Panc1 (cell line): ENCODE results near the gene RIC8B. TPM values are rescaled to one million over a fixed set of nuclear protein-coding genes. Genes with fewer than 3 reads are reported as not detected.

ENCODE experiments used
- ATAC-seq: fragments of 200-7000 bp; cut with Tn5 transposase; 2 replicates; pipeline ENCODE4 v1.9.1; 2020; ENCODE audit warnings: mild to moderate bottlenecking, moderate library complexity
- BruUV-seq: library from RNA; stranded (reverse); fragments of 400-500 nt; replicated peaks from 2 replicates; lab custom pipeline; 2021; lab: Mats Ljungman, UMichigan
- CTCF ChIA-PET: fragments of 300-600 bp; sonication (Branson Sonifier 250); formaldehyde crosslinking; loops from one replicate; lab custom pipeline; 2022; ENCODE audit warnings: antibody characterized with exemption; lab: Charles Lee
- POLR2A ChIA-PET: fragments of 300-600 bp; sonication (Branson Sonifier 250); formaldehyde crosslinking; loops from one replicate; lab custom pipeline; 2022; ENCODE audit warnings: antibody characterized with exemption; lab: Charles Lee
- DNase-seq: peaks from one replicate; pipeline ENCODE4 v3.0.0-alpha.2; 2010; ENCODE audit warnings: low read depth, low spot score
- H3K27ac ChIP-seq: 2 replicates; pipeline ENCODE4 v1.5.1; 2011; ENCODE audit warnings: mild to moderate bottlenecking, low read length, inconsistent platforms
- H3K27me3 ChIP-seq: fragments of 200-500 bp; sonication (Bioruptor generic); 2 replicates; pipeline ENCODE4 v1.6.0; 2014; ENCODE audit warnings: low read length, inconsistent platforms; ENCODE audit not compliant: control insufficient read depth, insufficient read depth
- H3K36me3 ChIP-seq: fragments of 200-500 bp; sonication (Bioruptor generic); 2 replicates; pipeline ENCODE4 v1.5.1; 2014; ENCODE audit warnings: inconsistent platforms, mild to moderate bottlenecking, low read length, moderate library complexity; ENCODE audit not compliant: control insufficient read depth, insufficient read depth
- H3K4me1 ChIP-seq: 2 replicates; pipeline ENCODE4 v1.5.1; 2011; ENCODE audit warnings: inconsistent platforms, mild to moderate bottlenecking, low read length, moderate library complexity; ENCODE audit not compliant: control insufficient read depth, insufficient read depth
- H3K4me3 ChIP-seq, 2 experiments: 2 replicates each; pipeline ENCODE4 v1.5.1; 2011 to 2012; ENCODE audit warnings: low read depth in 2 of 2, low read length in 2 of 2, mild to moderate bottlenecking in 2 of 2, inconsistent platforms in 1 of 2, moderate library complexity in 1 of 2
- H3K9me3 ChIP-seq: fragments of 200-500 bp; sonication (Bioruptor generic); 2 replicates; pipeline ENCODE4 v1.5.1; 2014; ENCODE audit warnings: low read depth, mild to moderate bottlenecking, inconsistent platforms, low read length, moderate library complexity; ENCODE audit not compliant: control insufficient read depth, insufficient read depth
- POLR2AphosphoS5 ChIP-seq: IDR thresholded peaks from 2 replicates; pipeline ENCODE4 v1.6.1; 2012; ENCODE audit warnings: mild to moderate bottlenecking, low read depth, low read length, moderate library complexity
- SIN3A ChIP-seq: IDR thresholded peaks from 2 replicates; pipeline ENCODE4 v1.6.1; 2012; ENCODE audit warnings: low read depth, mild to moderate bottlenecking, low read length, moderate library complexity, borderline replicate concordance; ENCODE audit not compliant: insufficient read depth
- TCF7L2 ChIP-seq: IDR thresholded peaks from 2 replicates; pipeline ENCODE4 v1.6.1; 2011; ENCODE audit warnings: mild to moderate bottlenecking, low read depth, low read length, inconsistent platforms
- in situ Hi-C: cut with HindIII; loops from 2 replicates; pipeline ENCODE4 v1.10.0; 2016; ENCODE audit warnings: low sequenced_read_pairs, low pct_unique_long_range_greater_than_20kb
- intact Hi-C: fragments of 100-400 bp; cut with micrococcal nuclease; formaldehyde crosslinking; loops from one replicate; pipeline ENCODE4 v1.10.0; 2022; ENCODE audit not compliant: unreplicated experiment
- total RNA-seq: library from RNA; stranded (reverse); gene quantifications from one replicate; pipeline ENCODE4 v1.2.1, GENCODE V29; 2021; ENCODE audit not compliant: unreplicated experiment
- TF ChIP-seq, protein P1 (sequence below), 2 experiments: IDR thresholded peaks; 2 replicates each; pipeline ENCODE4 v1.6.1; 2011 to 2012; ENCODE audit warnings: low read depth in 2 of 2, control low read depth in 1 of 2, low read length in 1 of 2, mild to moderate bottlenecking in 1 of 2, moderate library complexity in 1 of 2; ENCODE audit not compliant: insufficient read depth in 1 of 2
- TF ChIP-seq, protein P2 (sequence below): fragments of 450-650 bp; IDR thresholded peaks from 2 replicates; pipeline ENCODE4 v1.5.1; 2017; ENCODE audit warnings: mild to moderate bottlenecking

RIC8B gene
- total RNA-seq, 1 experiment from 2014 or later = 16.1 TPM

DNA sequence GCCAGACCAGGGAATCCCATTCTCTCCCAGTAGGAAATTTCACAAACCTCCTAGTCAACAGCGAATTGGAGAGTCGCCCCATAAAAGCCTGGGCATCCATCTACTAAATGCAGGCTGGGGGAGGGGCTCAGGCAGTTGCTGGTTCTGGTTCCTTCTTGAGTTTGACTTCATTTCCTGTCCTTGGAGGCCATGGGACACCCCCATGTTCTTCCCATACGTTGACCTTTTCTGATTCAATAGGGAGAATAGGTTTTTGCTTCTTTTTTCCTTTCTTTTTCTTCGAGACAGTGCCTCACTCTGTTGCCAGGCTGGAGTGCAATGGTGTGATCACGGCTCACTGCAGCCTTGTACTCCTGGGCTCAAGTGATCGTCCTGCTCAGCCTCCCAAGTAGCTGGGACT, 137.1 kb downstream of the RIC8B start:
- ATAC-seq = no peak

DNA sequence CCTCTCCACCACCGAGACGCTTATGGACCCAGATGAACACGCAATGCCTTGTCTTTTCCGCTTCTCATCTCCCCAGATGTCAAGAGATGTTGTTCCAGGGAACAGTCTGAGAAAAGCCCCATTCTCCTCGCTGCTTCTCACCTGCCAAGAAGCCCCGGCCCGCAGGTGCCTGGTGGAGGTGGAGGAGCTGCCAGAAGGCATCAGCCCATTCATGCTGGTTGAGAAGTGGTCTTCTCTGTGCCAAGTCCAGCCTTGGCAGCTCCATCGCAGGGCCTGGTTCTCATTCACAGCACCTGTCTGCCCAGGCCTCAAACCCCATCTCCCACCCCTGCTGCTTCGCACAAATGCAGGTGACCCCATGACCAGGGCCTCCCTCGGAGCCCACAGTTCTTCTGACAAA, 139.0 kb downstream of the RIC8B start:
- Histone ChIP-seq H3K27me3 (no peaks in the 10 kb centered on the region), H3K4me3 (no peak overlapping the region), H3K27ac (no peak overlapping the region), H3K9me3 (no peaks in the 10 kb centered on the region), H3K4me1 (no peaks in the 10 kb centered on the region), H3K36me3 (no peaks in the 10 kb centered on the region)
- ChIA-PET CTCF (no interaction called here), POLR2A (no interaction called here)
- ATAC-seq (no peak), DNase-seq (no peak)
- in situ Hi-C loops (no loop called here), intact Hi-C loops (loop anchor here (10.0 kb wide), 1 partner anchor 559 kb away; the partner anchor contains the start of gene POLR3B)
- BruUV-seq = no TSS peak
- TF ChIP-seq, protein P1, sequence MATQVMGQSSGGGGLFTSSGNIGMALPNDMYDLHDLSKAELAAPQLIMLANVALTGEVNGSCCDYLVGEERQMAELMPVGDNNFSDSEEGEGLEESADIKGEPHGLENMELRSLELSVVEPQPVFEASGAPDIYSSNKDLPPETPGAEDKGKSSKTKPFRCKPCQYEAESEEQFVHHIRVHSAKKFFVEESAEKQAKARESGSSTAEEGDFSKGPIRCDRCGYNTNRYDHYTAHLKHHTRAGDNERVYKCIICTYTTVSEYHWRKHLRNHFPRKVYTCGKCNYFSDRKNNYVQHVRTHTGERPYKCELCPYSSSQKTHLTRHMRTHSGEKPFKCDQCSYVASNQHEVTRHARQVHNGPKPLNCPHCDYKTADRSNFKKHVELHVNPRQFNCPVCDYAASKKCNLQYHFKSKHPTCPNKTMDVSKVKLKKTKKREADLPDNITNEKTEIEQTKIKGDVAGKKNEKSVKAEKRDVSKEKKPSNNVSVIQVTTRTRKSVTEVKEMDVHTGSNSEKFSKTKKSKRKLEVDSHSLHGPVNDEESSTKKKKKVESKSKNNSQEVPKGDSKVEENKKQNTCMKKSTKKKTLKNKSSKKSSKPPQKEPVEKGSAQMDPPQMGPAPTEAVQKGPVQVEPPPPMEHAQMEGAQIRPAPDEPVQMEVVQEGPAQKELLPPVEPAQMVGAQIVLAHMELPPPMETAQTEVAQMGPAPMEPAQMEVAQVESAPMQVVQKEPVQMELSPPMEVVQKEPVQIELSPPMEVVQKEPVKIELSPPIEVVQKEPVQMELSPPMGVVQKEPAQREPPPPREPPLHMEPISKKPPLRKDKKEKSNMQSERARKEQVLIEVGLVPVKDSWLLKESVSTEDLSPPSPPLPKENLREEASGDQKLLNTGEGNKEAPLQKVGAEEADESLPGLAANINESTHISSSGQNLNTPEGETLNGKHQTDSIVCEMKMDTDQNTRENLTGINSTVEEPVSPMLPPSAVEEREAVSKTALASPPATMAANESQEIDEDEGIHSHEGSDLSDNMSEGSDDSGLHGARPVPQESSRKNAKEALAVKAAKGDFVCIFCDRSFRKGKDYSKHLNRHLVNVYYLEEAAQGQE (IDR thresholded peaks at IDR 0.05; ENCODE audit: insufficient read depth in 1 of 2, low read depth in 2 of 2, low read length in 1 of 2) = no peak
- TF ChIP-seq POLR2AphosphoS5 (no peak), SIN3A (no peak), TCF7L2 (no peak)
- TF ChIP-seq, protein P2, sequence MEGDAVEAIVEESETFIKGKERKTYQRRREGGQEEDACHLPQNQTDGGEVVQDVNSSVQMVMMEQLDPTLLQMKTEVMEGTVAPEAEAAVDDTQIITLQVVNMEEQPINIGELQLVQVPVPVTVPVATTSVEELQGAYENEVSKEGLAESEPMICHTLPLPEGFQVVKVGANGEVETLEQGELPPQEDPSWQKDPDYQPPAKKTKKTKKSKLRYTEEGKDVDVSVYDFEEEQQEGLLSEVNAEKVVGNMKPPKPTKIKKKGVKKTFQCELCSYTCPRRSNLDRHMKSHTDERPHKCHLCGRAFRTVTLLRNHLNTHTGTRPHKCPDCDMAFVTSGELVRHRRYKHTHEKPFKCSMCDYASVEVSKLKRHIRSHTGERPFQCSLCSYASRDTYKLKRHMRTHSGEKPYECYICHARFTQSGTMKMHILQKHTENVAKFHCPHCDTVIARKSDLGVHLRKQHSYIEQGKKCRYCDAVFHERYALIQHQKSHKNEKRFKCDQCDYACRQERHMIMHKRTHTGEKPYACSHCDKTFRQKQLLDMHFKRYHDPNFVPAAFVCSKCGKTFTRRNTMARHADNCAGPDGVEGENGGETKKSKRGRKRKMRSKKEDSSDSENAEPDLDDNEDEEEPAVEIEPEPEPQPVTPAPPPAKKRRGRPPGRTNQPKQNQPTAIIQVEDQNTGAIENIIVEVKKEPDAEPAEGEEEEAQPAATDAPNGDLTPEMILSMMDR = no peak

More for the DNA sequence above, 137.1 kb downstream of the RIC8B start:
- TF ChIP-seq POLR2AphosphoS5 (no peak), TCF7L2 (no peak), SIN3A (no peak)
- TF ChIP-seq, protein P2 = no peak
- TF ChIP-seq, protein P1 (IDR thresholded peaks at IDR 0.05; ENCODE audit: insufficient read depth in 1 of 2, low read depth in 2 of 2, low read length in 1 of 2) = no peak
- Histone ChIP-seq H3K27ac (no peak overlapping the region), H3K36me3 (no peaks in the 10 kb centered on the region), H3K9me3 (no peaks in the 10 kb centered on the region), H3K27me3 (no peaks in the 10 kb centered on the region), H3K4me1 (no peaks in the 10 kb centered on the region), H3K4me3 (no peak overlapping the region)
- BruUV-seq = no TSS peak
- ChIA-PET CTCF (no interaction called here), POLR2A (no interaction called here)
- in situ Hi-C loops = no loop called here
- no peak for DNase-seq
- intact Hi-C loops = loop anchor here (10.0 kb wide), 1 partner anchor 557 kb away; the partner anchor contains the start of gene POLR3B
